BE2C (cell line): ENCODE results near the gene MED16.

Experiments
- DNase-seq: peaks from one replicate; pipeline ENCODE4 v3.0.0-alpha.2; 2020
- H3K27me3 ChIP-seq: fragments of 250-450 bp; sonication (Bioruptor Pico); 2 replicates; pipeline ENCODE4 v1.5.1; 2020; ENCODE audit warnings: mild to moderate bottlenecking
- H3K36me3 ChIP-seq: fragments of 250-450 bp; sonication (Bioruptor Pico); 2 replicates; pipeline ENCODE4 v1.5.1; 2020; ENCODE audit warnings: mild to moderate bottlenecking
- H3K4me1 ChIP-seq: fragments of 250-450 bp; sonication (Bioruptor Pico); 2 replicates; pipeline ENCODE4 v1.5.1; 2020
- H3K4me3 ChIP-seq: 2 replicates; pipeline ENCODE4 v1.5.1; 2011; ENCODE audit warnings: low read depth, low read length
- H3K9me3 ChIP-seq: fragments of 250-450 bp; sonication (Bioruptor Pico); 2 replicates; pipeline ENCODE4 v1.5.1; 2020
- CTCF ChIP-seq: IDR thresholded peaks from 2 replicates; pipeline ENCODE4 v1.5.1; 2012; ENCODE audit warnings: mild to moderate bottlenecking, low read depth, low read length

The MED16 gene

GRCh38 chr19:887072-887471 lies 5.9 kb downstream of the MED16 start:
- no peaks in the 10 kb centered on the region; the same call in 1 of the 2 replicates for H3K27me3 ChIP-seq
- H3K36me3 ChIP-seq: peaks cover 54% of the 10 kb centered on the region
- DNase-seq: peak; percentile 89
- no peak overlapping the region for H3K4me3 ChIP-seq
- H3K4me1 ChIP-seq: peaks cover 16% of the 10 kb centered on the region
- TF ChIP-seq CTCF: no peak
- H3K9me3 ChIP-seq: no peaks in the 10 kb centered on the region

DNA sequence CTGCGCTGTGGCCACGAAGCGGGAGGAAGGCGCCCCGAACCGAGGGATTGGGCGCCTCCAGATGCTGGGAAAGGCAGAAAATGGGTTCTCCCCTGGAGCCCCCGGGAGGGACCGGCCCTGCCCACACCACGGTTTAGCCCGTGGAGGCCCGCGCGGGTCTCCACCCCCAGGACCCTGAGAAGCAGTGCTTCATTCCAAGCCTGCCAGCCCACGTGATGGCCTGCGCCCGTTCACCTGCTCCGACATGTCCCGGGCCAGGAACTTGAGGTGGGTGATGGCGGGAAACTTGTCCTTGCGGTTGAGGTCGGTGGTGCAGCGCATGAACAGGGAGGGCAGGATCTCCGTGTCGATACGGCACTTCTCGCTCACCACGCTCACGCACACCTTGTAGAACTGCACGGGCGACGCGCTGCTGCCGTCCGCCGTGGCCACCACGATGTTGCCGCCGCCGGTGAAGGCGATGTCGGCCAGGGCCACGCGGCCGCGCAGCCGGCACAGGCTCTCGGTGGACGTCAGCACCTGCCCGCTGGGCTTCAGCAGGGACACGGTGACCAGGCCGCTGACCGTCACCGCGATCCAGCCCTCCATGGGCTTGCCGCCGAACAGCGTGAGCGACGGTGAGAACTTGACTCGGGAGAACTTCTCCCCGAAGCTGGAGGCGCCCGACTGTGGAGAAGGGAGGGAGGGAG lies 7.3 kb downstream of the MED16 start:
- DNase-seq: no peak
- Histone ChIP-seq H3K9me3 (no peaks in the 10 kb centered on the region), H3K36me3 (peaks cover 66% of the 10 kb centered on the region), H3K4me1 (peaks cover 16% of the 10 kb centered on the region), H3K4me3 (no peak overlapping the region), H3K27me3 (no peaks in the 10 kb centered on the region; the same call in 1 of the 2 replicates)
- TF ChIP-seq CTCF: no peak

GRCh38 chr19:884420-885211 lies 8.4 kb downstream of the MED16 start:
- H3K4me3 ChIP-seq: no peak overlapping the region
- TF ChIP-seq CTCF: no peak
- H3K36me3 ChIP-seq: peaks cover 58% of the 10 kb centered on the region
- H3K4me1 ChIP-seq: peaks cover 16% of the 10 kb centered on the region
- DNase-seq: peak; percentile 49
- H3K27me3 ChIP-seq: no peaks in the 10 kb centered on the region; the same call in 1 of the 2 replicates
- H3K9me3 ChIP-seq: no peaks in the 10 kb centered on the region

- no peak for TF ChIP-seq CTCF
- Histone ChIP-seq H3K4me1 (peaks cover 16% of the 10 kb centered on the region), H3K4me3 (no peak overlapping the region), H3K9me3 (no peaks in the 10 kb centered on the region), H3K27me3 (no peaks in the 10 kb centered on the region; the same call in 1 of the 2 replicates), H3K36me3 (peaks cover 52% of the 10 kb centered on the region)
- no peak for DNase-seq
Observed at GRCh38 chr19:883661-884211, 9.3 kb downstream of the MED16 start.

DNA sequence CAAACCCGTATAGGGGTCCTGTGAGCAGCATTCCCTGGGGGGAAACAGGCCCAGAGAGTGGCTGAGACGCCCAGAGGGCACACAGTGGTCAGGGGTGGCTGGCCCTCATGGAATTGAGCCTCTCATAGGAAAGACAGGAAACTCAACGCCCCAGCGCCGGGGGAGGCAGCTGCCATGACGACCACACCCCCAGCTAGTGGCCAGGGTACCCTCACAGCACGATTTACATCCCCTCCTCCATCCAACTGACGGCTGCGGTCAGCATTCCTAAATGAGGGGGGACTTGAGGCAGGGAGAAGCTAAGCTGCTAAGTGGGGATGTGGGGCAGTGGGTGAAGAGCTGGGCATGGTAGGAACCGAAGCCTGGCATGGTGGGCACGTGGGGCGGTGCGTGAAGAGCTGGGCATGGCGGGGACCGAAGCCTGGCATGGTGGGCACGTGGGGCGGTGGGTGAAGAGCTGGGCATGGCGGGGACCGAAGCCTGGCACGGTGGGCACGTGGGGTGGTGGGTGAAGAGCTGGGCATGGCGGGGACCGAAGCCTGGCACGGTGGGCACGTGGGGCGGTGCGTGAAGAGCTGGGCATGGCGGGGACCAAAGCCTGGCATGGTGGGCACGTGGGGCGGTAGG lies 10.0 kb downstream of the MED16 start:
- Histone ChIP-seq H3K4me1 (peaks cover 16% of the 10 kb centered on the region), H3K27me3 (no peaks in the 10 kb centered on the region; the same call in 1 of the 2 replicates), H3K4me3 (no peak overlapping the region), H3K9me3 (no peaks in the 10 kb centered on the region), H3K36me3 (peaks cover 48% of the 10 kb centered on the region)
- no peak for DNase-seq
- TF ChIP-seq CTCF: no peak
